ENCODE measurements around the gene LGALS13. TPM values are rescaled to one million over a fixed set of nuclear protein-coding genes. Genes with fewer than 3 reads are reported as not detected.

Gene LGALS13
- total RNA-seq, 1 experiment from 2014 or later: not detected

DNA sequence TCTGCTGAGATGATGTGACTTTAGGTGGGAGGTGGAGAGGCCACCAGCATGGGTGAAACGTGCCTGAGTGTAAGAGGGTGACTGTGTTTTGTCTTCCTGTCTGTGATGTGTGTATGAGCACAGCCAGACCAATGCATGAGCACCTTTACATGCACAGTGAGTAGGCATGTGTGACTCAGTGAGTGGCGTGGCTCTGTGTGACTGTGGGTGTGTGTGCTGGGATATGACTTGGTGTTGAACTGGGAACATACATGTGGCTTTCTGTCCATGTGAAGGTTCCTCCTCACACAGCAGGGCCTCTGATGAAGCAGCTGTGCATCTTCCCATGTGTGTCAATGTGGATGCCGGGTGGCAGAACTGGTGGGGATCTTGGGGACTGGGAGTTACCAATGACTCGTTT is 19.9 kb upstream of the LGALS13 start:
- no TSS peak for BruUV-seq (replicated peaks)
- no peak for DNase-seq
- Histone ChIP-seq H3K36me3 (ENCODE audit: low read depth) (no peaks in the 10 kb centered on the region), H3K27ac (no peak overlapping the region), H3K9me2 (ENCODE audit: insufficient read depth) (no peaks in the 10 kb centered on the region), H3K4me2 (no peak overlapping the region), H2AFZ (no peak overlapping the region), H3K27me3 (ENCODE audit: insufficient read depth, low read depth) (peaks cover 50% of the 10 kb centered on the region), H3K9me3 (ENCODE audit: insufficient read depth, low read depth) (no peaks in the 10 kb centered on the region), H3K4me1 (replicated peaks; ENCODE audit: insufficient read depth) (no peaks in the 10 kb centered on the region), H3K79me2 (ENCODE audit: low read depth) (no peaks in the 10 kb centered on the region), H3F3A (ENCODE audit: insufficient read depth, low read depth) (no peaks in the 10 kb centered on the region), H4K20me1 (ENCODE audit: insufficient read depth) (no peaks in the 10 kb centered on the region), H3K4me3 (no peak overlapping the region)
- POLR2A ChIA-PET (ENCODE audit: unreplicated experiment): no interaction called here
- CTCF ChIA-PET: no interaction called here
- intact Hi-C loops (cut with micrococcal nuclease; ENCODE audit: unreplicated experiment): no loop called here
- TF ChIP-seq, protein P1, sequence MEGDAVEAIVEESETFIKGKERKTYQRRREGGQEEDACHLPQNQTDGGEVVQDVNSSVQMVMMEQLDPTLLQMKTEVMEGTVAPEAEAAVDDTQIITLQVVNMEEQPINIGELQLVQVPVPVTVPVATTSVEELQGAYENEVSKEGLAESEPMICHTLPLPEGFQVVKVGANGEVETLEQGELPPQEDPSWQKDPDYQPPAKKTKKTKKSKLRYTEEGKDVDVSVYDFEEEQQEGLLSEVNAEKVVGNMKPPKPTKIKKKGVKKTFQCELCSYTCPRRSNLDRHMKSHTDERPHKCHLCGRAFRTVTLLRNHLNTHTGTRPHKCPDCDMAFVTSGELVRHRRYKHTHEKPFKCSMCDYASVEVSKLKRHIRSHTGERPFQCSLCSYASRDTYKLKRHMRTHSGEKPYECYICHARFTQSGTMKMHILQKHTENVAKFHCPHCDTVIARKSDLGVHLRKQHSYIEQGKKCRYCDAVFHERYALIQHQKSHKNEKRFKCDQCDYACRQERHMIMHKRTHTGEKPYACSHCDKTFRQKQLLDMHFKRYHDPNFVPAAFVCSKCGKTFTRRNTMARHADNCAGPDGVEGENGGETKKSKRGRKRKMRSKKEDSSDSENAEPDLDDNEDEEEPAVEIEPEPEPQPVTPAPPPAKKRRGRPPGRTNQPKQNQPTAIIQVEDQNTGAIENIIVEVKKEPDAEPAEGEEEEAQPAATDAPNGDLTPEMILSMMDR (conservative IDR thresholded peaks at IDR 0.05): no peak
- TF ChIP-seq EZH2 (IDR thresholded peaks at IDR 0.05; ENCODE audit: low read depth): no peak

GRCh38 chr19:39582891-39583625 is 19.3 kb upstream of the LGALS13 start:
- Histone ChIP-seq H3K9me2 (ENCODE audit: insufficient read depth) (no peaks in the 10 kb centered on the region), H3K4me1 (replicated peaks; ENCODE audit: insufficient read depth) (0 out of 2 replicates have a peak, but pooled peaks cover 5% of the 10 kb centered on the region), H3K4me3 (no peak overlapping the region), H3K9me3 (ENCODE audit: insufficient read depth, low read depth) (no peaks in the 10 kb centered on the region), H3K4me2 (no peak overlapping the region), H2AFZ (no peak overlapping the region), H4K20me1 (ENCODE audit: insufficient read depth) (no peaks in the 10 kb centered on the region), H3K36me3 (ENCODE audit: low read depth) (no peaks in the 10 kb centered on the region), H3F3A (ENCODE audit: insufficient read depth, low read depth) (no peaks in the 10 kb centered on the region), H3K27me3 (ENCODE audit: insufficient read depth, low read depth) (peaks cover 44% of the 10 kb centered on the region), H3K79me2 (ENCODE audit: low read depth) (no peaks in the 10 kb centered on the region), H3K27ac (no peak overlapping the region)
- no peak for DNase-seq
- BruUV-seq (replicated peaks): no TSS peak
- TF ChIP-seq, protein P1 (conservative IDR thresholded peaks at IDR 0.05): no peak
- TF ChIP-seq EZH2 (IDR thresholded peaks at IDR 0.05; ENCODE audit: low read depth): no peak
- intact Hi-C loops (cut with micrococcal nuclease; ENCODE audit: unreplicated experiment): no loop called here
- ChIA-PET CTCF (no interaction called here), POLR2A (ENCODE audit: unreplicated experiment) (no interaction called here)

DNA sequence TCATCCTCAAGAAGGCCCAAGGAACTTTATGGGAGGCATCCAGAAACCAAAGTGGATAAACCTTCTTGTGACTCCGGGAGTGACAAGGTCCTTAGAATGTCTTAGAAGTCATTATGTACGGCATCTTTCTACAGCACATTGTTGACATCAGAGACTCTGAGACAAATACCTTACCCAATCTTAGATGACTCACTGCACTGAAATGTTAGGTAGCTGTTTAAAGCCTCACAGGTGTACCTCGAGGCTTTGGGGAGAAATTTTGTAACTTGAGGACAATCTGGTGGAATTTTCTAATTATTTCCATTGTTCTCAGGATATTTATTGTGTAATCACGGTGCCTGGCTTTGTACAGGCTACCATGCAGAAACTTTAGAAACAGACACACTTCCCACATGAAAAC is 14.8 kb upstream of the LGALS13 start:
- Histone ChIP-seq H3K4me1 (replicated peaks; ENCODE audit: insufficient read depth) (0 out of 2 replicates have a peak, but pooled peaks cover 5% of the 10 kb centered on the region), H3K9me2 (ENCODE audit: insufficient read depth) (no peaks in the 10 kb centered on the region), H3K27ac (no peak overlapping the region), H3K27me3 (ENCODE audit: insufficient read depth, low read depth) (peaks cover 28% of the 10 kb centered on the region), H2AFZ (no peak overlapping the region), H3K9me3 (ENCODE audit: insufficient read depth, low read depth) (no peaks in the 10 kb centered on the region), H3K79me2 (ENCODE audit: low read depth) (no peaks in the 10 kb centered on the region), H4K20me1 (ENCODE audit: insufficient read depth) (no peaks in the 10 kb centered on the region), H3F3A (ENCODE audit: insufficient read depth, low read depth) (no peaks in the 10 kb centered on the region), H3K36me3 (ENCODE audit: low read depth) (no peaks in the 10 kb centered on the region), H3K4me3 (no peak overlapping the region), H3K4me2 (no peak overlapping the region)
- intact Hi-C loops (cut with micrococcal nuclease; ENCODE audit: unreplicated experiment): no loop called here
- peak in 1 of 2 experiments; percentile 60 for DNase-seq
- ChIA-PET POLR2A (ENCODE audit: unreplicated experiment) (no interaction called here), CTCF (interaction anchor here (0.6 kb wide), 1 partner anchor 1681 kb away, joined by 5 read pairs; the partner anchor contains the start of gene WDR87)
- no TSS peak for BruUV-seq (replicated peaks)
- TF ChIP-seq, protein P1 (conservative IDR thresholded peaks at IDR 0.05): no peak
- TF ChIP-seq EZH2 (IDR thresholded peaks at IDR 0.05; ENCODE audit: low read depth): no peak
